HG03432 (cell line): ENCODE measurements around the gene DCD.
"Not testable (repeated sequence)": the region's sequence is repeated elsewhere in the genome, so short reads cannot be mapped to it uniquely, and the experiment has no call there.

Experiments used
- ATAC-seq: cut with Tn5 transposase; IDR thresholded peaks from one replicate; pipeline ENCODE4 v1.9.1; 2021; ENCODE audit warnings: mild to moderate bottlenecking, moderate library complexity; ENCODE audit not compliant: unreplicated experiment

Gene DCD

DNA sequence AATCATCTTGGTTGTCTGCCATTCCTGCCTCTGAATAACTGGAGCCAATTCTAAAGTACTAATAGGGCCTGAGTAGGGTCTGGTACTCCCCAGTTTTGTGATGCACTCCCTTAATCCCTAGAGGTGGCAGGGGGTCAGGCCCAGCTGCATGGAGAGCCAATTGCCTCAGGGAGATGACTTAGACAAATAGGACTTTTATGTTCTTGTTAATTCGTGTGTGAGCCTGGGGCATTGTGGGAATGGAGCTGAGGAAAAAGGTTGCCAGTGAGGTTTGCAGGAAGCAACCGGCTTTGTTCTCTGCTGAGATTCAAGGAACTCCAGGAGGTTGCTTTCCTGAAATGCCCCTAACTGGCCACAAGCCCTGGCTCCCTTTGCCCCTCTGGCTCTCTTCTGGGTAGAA is 6.8 kb upstream of the DCD start:
- no peak for ATAC-seq

DNA sequence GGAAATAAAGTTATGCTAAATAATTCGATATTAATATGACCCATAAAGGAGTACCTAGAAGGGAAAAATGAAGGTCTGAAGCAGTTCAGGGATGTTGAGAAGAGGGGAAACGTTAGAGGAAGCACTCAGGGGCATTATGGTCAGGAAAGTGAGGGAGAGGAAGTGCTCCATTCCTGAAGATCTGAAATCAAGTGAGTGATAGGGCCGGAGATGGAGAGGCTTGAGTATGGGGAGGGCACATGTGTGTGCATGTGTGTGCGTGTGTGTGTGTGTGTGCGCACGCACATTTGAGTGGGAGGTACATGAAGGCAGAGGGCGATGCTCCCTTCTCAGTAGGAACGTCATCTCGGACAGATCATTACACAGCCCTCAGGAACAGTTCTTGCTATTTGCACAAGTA is 4.9 kb upstream of the DCD start:
- no peak for ATAC-seq

DNA sequence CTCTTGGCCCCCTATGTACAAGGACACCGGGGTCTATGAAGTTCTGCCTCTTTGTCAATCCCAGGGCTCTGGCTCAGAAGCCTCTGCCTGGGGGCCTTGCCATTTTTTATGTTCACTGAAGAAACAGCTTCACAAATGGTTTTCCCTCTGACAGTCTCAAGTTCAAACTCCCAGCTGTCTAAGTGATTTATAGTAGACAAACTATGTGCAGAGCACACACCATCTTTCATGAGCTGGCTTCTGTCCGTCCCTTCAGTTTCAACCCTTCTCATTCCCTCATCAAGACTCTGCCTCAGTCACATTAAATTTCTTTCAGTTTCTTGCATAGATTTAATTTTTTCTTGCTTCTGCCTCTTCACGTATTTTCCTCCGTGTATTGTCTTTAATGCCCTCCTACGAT is 2.7 kb upstream of the DCD start:
- no peak for ATAC-seq

DNA sequence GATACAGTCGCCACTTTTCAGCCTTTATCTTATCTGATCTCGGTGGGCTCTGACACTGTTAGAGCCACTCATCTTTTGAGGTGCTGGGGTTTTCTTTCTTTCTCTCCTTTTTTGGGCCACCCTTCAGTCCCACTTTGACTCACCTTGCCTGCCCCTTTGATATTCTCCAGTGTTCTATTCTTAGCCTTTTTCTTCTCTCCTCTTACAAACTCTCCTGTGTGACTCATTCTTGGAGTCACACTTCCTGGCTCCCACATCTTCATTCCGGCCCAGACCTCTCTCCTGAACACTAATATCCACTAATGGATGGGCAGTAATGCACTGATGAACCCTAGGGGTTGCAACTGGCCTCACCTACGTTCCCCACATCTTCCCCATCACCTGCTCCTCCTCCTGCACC is 2.2 kb upstream of the DCD start:
- ATAC-seq: no peak

DNA sequence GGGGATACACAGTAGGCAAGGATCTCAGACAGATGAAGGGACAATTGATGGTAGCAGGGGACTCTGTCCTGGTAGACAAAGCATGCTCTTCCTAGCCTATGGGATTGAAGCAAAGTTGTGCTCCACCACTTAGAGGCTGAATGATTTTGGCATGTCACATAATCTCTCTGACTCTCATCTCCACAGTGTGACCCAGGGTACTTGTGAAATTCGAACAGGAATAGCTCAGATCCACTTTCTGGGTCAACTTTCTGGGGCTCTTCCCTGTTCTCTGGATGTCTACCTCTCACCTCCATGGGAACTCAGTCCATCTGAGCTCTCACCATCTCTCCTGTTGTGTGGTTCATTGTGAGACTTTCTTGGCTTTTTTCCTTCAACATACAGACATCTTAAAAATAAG is 1.7 kb upstream of the DCD start:
- no peak for ATAC-seq

DNA sequence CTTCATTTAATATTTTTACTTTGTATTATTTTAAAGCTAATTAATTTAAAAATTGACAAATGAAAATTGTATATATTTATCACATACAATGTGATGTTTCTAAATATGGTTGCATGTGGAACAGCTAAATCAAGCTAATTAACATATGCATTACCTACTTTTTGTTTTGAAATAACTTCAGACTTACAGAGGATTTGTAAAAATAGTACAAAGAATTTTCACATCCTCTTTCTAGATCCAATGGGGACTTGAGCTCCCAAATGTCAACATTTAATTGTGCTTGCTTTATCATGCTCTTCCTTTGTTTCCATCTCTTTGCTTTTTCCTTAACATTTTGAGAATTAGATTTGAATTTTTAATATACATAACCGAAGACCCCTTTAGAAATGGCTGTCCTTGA is 6.6 kb downstream of the DCD start:
- no peak for ATAC-seq

DNA sequence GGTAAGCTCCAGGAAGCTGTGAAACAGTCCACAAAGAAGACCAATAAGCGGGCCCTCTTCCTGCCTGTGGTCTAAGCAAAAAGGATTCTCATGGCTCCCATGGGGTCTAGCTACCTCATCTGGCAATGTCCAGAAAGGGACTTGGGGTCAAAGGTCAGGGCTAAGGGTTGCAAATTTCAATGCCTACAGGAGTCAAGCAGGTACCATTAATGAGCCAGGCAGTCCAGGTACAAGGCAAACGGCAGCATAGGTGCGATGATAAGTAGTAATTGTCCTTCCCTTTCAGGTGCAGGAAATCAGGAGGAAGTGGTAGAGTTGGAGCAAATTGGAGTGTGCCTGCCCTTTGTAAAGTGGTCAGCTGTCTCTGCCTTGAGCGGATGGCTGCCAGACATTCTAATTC is 7.1 kb downstream of the DCD start:
- no peak for ATAC-seq

DNA sequence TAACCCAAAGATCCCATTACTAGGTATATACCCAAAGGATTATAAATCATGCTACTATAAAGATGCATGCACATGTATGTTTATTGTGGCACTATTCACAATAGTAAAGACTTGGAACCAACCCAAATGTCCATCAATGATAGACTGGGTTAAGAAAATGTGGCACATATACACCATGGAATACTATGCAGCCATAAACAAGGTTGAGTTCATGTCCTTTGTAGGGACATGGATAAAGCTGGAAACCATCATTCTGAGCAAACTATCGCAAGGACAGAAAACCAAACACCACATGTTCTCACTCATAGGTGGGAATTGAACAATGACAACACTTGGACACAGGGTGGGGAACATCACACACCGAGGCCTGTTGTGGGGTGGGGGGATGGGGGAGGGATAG is 9.1 kb downstream of the DCD start:
- ATAC-seq: not testable (repeated sequence)

DNA sequence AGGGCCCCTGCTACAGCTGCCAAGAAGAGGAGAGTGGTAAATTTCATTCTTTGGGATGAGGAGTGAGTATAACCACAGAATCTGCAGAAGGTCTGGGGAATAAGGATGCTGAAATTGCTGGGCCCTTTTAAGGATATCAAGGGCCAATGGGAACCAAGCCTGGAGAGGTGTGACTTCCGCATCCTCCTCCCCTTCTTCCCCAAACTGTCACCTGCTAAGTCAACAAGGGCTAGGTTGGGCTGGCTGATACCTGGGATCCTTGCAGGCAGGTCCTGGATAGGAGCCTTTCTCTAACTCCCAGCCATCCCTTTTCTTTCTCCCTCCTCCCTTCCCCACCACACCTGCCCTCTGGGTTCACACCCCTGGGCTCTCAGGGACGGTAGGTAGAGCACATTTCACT is 13.4 kb downstream of the DCD start, which contains the start of gene LACRT:
LACRT (minus strand) TSS at position 101 of the 400 bp plus-strand sequence; CDS start at position 47, 54 bp downstream.
- ATAC-seq: no peak

DNA sequence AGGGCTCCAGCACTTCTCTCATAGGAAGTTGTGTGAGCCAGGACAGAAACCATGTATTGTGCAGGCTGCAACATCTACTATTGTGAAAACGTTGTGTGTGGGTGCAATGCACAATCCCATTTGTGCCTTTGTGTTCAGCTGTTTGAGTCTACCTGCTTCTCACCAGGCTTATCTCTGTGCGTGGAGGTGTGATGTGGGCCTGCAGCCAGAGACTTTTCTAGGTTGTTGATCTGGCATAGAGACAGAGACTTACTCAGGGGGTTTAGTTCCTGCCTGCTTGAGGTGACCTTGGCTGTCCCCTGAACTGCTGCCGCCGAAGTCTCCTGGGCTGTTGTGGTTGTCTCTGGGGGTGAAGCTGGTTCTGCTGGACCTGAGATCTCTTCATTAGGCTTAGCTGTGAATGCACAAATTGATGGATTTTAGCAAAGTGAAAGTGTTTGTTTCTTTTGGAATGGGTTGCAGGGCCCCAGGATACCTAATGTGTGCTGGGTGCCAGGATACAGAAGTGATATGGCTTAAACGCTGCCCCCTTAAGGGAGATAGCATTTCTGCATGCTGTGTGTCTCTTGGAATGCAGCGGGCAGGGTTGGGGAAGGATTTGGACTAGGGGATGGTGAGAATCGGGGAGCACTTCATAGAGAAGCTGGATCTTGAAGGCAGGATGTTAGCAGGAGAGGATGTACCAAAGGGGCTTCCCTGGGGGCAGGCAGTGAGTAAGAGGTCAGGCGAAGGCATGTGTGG is 16.0 kb downstream of the DCD start:
- no peak for ATAC-seq

DNA sequence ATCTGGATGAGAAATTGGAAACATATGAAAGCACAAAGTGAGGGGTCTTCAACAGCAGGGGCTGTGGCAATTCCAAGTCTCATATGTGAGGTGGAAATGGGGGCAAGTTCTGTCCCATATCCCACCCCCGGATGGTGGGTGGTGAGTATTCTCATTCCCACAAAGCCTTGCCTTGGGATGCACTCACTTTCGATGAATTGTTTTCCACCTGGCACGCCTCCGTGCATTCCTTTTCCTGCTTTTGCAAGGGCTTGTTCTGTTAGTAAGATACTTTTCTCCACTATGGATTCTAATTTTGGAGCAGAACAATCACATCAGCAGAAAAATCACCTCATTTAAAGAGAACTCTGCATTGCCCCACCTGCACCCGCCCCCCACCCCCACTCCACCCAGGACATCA is 16.6 kb downstream of the DCD start:
- no peak for ATAC-seq

DNA sequence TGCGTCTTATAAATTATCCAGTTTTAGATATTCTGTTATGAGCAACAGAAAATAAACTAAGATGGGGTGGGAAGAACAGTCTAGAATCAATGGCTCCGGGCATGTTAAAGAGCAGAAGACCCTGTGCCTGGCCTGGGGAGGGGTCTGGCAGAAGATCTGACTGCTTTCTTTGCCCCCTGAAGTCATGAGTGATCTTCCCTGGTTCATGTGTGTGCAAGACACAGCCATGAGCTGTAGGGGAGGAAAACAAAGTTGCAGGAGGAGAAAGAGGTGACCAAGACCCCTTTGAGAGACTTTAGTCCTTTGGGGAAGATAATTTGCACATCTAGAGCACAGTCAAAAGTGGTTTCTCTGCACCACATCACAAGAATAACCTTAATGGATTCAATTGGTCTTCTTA is 18.2 kb downstream of the DCD start:
- ATAC-seq: no peak

DNA sequence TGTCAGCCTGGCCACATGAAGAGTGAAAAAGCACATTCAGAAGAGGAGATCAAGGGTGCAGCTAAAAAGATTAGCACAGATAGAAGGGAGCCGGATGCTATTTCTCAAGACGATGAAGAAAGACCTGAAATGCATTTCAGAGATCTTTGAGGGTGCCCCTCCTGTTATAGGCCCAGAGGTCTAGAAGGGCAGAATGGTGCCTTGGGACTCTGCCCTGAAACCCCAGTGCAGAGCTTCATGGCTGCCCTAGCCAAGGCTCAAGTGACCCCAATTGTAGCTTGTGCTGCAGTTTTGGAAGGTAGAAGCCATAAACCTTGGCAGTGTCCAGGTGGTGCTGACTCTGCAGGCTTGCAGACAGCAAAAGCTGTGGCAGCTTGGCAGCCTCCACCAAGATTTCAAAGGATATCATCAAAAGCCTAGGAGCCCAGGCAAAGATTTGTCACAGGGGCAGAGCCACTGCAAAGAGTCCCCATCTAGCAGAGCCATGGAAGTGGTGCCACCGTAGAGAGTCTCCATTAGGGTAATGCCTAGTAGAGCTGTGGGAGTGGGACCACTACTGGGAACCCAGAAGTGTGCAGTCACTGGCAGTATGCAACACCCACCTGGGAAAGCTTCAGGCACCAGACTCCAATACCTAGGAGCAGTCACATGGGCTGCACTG is 19.8 kb downstream of the DCD start:
- no peak for ATAC-seq

DNA sequence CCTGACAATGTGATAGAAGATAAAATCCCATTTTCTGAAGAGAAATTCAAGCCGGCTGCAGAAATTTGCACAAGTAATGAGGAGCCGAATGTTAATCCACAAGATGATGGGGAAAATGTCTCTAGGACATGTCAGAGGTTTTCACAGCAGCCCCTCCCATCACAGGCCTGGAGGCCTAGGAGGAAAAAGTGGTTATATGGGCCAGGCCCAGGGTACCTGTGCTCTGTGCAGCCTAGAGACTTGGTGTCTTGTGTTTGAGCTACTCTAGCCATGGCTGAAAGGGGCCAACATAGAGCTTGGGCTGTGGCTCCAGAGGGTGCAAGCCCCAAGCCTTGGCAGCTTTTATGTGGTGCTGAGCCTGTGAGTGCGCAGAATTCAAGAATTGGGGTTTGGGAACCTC is 20.9 kb downstream of the DCD start:
- no peak for ATAC-seq

DNA sequence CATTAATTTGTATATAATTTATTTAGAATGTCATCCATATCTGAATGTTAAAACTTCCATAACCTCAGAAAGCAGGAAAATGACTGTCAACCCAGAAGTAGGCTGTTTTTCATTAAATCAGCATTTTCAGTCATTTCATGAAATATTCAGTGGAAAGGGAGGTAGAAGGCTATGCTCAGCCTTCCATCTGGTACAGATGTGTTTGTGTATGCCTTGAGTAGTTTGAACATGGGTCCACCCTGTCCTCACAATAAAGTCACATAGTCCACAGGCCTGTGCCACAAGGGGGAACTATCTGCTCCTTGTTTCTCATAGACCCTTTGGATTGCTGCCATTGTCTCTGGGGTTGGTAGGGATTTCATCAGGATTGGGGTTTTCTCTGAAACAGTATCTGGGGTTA is 22.6 kb downstream of the DCD start:
- no peak for ATAC-seq

DNA sequence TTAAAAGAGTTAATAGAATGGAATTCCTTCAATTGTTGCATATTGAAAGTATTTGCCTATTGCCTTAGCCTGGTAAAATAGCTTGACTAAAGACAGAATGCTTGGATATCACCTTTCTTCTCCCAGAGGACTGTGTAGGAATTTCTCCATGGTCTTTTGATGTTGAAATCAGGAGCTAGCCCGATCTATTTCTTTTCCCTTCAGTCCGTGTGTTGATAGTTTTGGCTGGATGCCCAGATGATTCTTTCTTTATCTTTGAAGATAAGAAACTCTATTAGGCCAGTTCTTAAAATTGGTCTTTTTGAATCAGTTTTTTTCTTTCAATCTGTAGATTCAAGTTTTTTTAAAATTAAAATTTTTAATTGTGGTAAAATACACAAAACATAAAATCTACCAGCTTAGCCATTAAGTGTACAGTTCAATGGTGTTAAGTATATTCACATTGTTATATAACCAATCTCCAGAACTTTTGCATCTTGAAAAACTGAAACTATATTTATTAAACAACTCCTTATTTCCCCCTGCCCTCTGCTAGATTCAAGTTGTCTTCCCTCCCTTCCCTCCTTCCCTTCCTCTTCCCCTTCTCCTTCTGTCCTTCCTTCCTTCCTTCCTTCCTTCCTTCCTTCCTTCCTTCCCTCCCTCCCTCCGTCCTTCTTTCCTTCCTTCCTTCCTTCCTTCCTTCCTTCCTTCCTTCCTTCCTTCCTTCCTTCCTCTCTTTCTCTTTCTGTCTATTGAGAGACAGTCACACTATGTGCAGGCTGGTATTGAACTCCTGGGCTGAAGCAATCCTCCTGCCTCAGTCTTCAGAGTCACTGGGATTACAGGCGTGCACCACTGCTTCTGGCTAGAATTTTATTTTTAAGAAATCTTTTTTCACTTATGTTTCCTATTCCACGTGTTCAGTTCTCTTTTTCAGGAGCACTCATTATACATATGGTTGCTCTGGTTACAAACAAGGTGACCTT is 23.6 kb downstream of the DCD start:
- no peak for ATAC-seq

DNA sequence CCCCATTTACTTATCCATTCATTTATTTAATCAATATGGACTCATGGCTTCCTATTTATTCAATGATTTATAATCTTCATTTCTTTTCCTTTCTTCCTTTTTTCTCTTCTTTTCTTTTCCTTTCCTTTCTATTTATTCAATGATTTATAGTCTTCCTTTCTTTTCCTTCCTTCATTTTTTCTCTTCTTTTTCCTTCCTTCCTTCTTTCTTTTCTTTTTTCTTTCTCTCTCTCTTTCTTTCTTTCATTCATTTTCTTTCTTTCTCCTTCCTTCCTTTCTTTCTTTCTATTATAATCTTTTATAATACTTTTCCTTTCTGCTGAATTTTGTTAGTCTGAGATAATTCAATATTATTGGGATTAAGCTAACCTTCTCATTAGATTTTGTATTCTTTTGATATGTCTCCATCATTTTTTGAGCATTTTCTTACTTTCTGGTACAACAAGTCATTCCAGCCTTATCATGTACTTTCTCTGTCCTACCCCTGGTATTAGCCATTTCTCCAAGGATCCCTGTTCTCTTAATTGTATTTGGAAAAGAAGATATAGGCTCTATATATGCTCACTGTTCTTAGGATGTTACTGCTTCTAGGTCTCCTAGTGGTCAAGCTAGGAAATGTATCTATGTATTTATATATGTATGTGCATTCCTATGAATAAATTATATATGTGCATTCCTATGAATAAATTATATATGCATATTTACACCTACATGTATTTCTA is 25.5 kb downstream of the DCD start:
- no peak for ATAC-seq

DNA sequence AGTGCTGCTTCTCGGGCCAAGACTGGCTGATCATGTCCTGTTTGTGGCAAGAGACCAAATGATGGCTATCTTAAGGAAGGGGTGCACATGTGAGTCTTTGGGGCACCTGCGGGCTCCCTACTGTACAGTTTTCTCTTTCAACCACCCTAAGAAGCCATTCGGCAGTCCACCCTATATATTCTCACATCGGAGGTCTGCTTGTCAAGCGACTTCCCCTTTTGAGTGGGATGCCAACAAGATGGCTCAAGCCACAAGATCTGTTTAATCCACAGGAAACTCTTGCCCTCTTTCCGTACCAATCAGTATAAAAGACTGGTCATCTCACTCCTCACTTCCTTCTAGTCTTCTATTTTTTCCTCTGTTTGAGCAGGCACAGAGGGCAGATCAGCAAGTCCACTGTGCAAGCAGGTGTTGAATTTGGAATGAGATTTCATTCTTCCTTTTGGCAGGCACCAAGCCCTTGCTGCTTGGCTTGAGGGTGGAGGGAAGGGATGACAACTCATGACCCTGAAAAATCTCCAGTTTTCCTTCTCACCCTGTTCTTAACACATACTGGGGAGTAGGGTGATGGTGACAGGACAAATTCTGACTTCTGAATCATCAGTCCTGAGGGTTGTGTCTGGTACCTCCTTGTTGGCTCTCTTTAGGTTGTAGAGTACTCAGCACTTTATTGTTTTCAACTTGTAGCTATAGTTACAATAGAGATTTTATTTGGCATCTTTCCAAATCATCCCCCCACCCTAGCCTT is 31.1 kb downstream of the DCD start:
- ATAC-seq: no peak

DNA sequence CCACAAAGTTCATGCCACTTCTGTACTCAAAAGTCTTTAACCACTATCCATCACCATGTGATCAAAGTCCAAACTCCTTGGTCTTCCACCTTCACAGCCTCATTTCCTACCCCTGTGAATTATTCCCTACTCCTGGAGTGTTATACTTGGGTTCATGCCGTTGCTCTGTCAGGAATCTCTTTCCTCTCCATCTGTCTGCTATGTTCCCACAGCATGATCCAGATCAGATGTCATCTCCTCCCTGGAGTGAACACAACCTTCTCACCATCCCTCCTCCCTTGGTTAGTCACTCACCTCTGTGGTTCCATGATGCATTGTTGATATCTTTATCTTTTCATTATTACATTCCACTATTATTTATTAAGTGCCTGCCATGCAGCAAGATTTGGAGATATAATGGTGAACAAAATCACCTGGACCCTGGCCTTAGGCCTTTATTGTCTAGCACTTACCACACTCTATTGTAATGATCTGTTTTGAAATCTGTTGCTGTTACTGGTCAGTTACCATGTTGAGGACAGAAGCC is 35.9 kb downstream of the DCD start:
- ATAC-seq: no peak

DNA sequence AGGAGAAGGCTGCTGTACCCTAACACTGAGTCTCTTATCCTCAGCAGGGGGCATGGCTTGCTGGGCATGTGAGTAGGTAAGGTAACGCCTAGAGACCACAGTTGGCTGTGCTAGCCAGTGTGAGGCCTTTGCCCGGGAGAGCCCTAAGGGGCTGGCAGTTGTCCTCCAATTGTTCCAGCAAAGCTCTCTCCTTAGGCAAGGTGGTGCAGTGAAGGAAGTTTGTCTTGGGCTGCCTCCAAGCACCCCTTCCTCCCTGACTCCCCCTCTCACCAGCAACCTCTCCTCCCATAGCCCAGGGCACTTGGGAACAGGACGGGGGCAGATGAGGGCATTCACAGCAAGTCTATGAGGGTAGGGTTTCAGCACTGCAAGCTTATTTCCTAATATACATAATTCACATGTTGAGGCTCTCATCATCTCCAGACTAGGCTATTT is 36.4 kb downstream of the DCD start:
- no peak for ATAC-seq
